ENCODE results near the gene USF1.
A peak's percentile ranks its signal among the peaks of the same experiment; 100 is the strongest.
"Not testable (repeated sequence)": the region's sequence is repeated elsewhere in the genome, so short reads cannot be mapped to it uniquely, and the experiment has no call there.

The USF1 gene

GRCh38 chr1:161038523-161039153 is 7.1 kb downstream of the USF1 start, which contains the start of gene TSTD1:
TSTD1 (minus strand) TSS chr1:161038964; CDS start chr1:161038889, 75 bp downstream.
- DNase-seq (ENCODE audit: low read depth), result no peak
- peak within 1 kb of the TSS; percentile 40 for H3K4me3 ChIP-seq (replicated peaks; ENCODE audit: low read depth, low read length)
- TF ChIP-seq, protein P1, sequence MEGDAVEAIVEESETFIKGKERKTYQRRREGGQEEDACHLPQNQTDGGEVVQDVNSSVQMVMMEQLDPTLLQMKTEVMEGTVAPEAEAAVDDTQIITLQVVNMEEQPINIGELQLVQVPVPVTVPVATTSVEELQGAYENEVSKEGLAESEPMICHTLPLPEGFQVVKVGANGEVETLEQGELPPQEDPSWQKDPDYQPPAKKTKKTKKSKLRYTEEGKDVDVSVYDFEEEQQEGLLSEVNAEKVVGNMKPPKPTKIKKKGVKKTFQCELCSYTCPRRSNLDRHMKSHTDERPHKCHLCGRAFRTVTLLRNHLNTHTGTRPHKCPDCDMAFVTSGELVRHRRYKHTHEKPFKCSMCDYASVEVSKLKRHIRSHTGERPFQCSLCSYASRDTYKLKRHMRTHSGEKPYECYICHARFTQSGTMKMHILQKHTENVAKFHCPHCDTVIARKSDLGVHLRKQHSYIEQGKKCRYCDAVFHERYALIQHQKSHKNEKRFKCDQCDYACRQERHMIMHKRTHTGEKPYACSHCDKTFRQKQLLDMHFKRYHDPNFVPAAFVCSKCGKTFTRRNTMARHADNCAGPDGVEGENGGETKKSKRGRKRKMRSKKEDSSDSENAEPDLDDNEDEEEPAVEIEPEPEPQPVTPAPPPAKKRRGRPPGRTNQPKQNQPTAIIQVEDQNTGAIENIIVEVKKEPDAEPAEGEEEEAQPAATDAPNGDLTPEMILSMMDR (IDR thresholded peaks at IDR 0.05; ENCODE audit: low read length, missing control alignments), result no peak

DNA sequence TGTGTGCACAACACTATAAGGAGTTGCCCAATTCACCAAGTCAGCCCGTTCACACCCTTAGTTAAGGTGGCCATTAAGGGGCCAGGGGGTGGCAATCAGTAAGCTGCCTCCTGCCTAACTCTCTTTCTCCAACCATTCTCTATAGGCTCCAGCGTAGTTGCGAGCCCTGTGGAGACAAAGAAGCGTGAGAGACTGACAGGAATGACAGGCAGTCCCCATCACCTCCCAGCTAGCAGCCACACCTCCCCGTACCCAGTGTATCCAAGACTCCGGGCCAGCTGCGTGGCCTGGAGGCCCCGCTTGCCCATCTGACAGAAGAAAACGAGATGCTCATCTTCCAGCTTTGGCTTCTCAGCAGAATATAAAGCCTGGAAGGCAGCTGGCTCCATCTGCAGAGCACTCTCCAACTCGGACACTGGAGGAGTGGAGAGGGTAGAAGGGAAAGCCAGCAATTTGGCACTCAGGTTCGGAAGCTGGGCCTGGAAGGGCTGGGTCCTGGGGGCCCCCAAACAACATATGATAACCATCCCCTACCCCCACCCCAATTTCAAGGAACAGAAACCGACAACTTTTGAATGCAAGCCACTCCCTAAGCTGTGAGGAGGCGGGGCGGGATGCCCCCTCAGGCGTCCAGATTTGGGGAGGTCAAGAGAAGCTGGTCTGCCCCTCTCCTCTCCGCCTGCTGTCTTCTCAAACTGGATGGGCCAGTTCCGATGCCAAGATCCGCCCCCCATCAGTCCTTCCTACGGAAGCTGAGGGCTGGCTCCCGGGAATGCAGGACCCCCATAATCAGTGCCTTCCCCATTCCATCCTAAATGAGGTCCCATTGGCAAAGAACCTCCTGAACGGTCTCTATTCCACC is 7.9 kb downstream of the USF1 start:
- H3K4me3 ChIP-seq (replicated peaks; ENCODE audit: low read depth, low read length), result peak overlapping the region; percentile 40
- no peak for DNase-seq (ENCODE audit: low read depth)
- TF ChIP-seq, protein P1 (IDR thresholded peaks at IDR 0.05; ENCODE audit: low read length, missing control alignments), result no peak

DNA sequence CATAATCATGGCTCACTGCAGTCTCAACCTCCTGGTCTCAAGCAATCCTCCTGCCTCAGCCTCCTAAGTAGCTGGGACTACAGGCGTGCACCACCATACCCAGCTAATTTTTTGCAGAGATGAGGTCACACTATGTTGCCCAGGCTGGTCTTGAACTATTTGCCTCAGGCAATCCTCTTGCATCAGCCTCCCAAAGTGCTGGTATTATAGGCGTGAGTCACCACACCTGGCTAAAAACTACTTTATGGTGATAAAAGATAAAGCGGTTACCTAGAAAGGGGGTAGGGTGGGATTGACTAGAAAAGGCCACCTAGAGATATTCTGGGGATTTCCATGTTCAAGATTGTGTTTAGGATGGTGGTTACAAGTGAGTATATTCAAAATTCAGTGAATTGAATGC is 12.0 kb downstream of the USF1 start:
- TF ChIP-seq, protein P1 (IDR thresholded peaks at IDR 0.05; ENCODE audit: low read length, missing control alignments), result no peak
- no peak overlapping the region for H3K4me3 ChIP-seq (replicated peaks; ENCODE audit: low read depth, low read length)
- no peak for DNase-seq (ENCODE audit: low read depth)

DNA sequence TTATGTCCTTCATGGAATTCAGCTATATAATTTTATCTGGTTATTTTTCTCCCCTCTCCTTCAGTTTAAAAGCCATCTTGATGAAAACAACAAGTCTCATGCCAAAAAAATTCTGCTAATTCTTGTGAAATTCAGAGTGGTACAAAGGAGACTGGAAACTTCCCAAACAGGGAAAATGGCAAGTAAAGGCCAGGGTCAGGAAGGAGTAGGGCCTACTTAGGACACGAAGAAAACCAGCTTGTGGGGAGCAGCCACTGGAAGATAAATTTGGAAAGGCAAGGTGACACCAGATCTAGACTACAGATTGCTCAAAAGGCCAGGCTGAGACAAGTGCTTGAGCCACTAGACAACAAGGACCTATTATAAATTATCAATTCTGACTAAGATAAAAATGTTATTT is 13.4 kb downstream of the USF1 start:
- TF ChIP-seq, protein P1 (IDR thresholded peaks at IDR 0.05; ENCODE audit: low read length, missing control alignments), result no peak
- DNase-seq (ENCODE audit: low read depth), result peak; percentile 33
- no peak overlapping the region for H3K4me3 ChIP-seq (replicated peaks; ENCODE audit: low read depth, low read length)

GRCh38 chr1:161031874-161032273 is 13.9 kb downstream of the USF1 start:
- TF ChIP-seq, protein P1 (IDR thresholded peaks at IDR 0.05; ENCODE audit: low read length, missing control alignments), result no peak

GRCh38 chr1:161029466-161029865 is 16.3 kb downstream of the USF1 start:
- DNase-seq (ENCODE audit: low read depth), result not testable (repeated sequence)

More at GRCh38 chr1:161031874-161032273, 13.9 kb downstream of the USF1 start:
- no peak for DNase-seq (ENCODE audit: low read depth)
- no peak overlapping the region for H3K4me3 ChIP-seq (replicated peaks; ENCODE audit: low read depth, low read length)

GRCh38 chr1:161026954-161027353 is 18.8 kb downstream of the USF1 start:
- not testable (repeated sequence) for H3K4me3 ChIP-seq (replicated peaks; ENCODE audit: low read depth, low read length); DNase-seq (ENCODE audit: low read depth)

More at GRCh38 chr1:161029466-161029865, 16.3 kb downstream of the USF1 start:
- not testable (repeated sequence) for H3K4me3 ChIP-seq (replicated peaks; ENCODE audit: low read depth, low read length)

DNA sequence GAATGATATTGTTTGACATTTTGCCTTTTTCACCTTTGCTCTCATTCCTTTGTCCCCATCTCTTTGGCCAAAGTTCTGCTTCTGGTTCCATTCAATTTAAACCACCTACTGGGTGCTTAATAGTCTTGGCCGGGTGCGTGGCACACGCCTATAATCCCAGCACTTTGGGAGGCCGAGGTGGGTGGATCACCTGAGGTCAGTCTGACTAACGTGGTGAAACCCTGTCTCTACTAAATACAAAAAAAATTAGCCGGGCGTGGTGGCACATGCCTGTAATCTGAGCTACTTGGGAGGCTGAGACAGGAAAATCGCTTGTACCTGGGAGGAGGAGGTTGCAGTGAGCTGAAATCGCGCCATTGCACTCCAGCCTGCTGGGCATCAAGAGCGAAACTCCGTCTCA is 23.3 kb downstream of the USF1 start:
- not testable (repeated sequence) for H3K4me3 ChIP-seq (replicated peaks; ENCODE audit: low read depth, low read length); DNase-seq (ENCODE audit: low read depth)
